K562 (cell line): ENCODE measurements around the gene TRPV5. TPM values are rescaled to one million over a fixed set of nuclear protein-coding genes. Genes with fewer than 3 reads are reported as not detected.

Source experiments
- ATAC-seq: fragments of 200-7000 bp; cut with Tn5 transposase; 3 replicates; pipeline ENCODE4 v1.9.1; 2020; ENCODE audit warnings: moderate library complexity
- BruUV-seq: library from RNA; stranded (reverse); fragments of 400-500 nt; replicated peaks from 2 replicates; lab custom pipeline; 2021; lab: Mats Ljungman, UMichigan
- CTCF ChIA-PET: fragments of 300-600 bp; formaldehyde crosslinking; extraction: SDS; loops from one replicate; lab custom pipeline; 2021; ENCODE audit warnings: low intra/inter-chr PET ratio; lab: Yijun Ruan, JAX
- POLR2A ChIA-PET: fragments of 300-600, 350-650 bp; sonication (Branson Sonifier 250); formaldehyde crosslinking; extraction: SDS; loops from one replicate; lab custom pipeline; 2021; ENCODE audit warnings: antibody characterized with exemption, inconsistent platforms; lab: Yijun Ruan, JAX
- DNase-seq, 4 experiments: peaks; one replicate each; pipeline versions ENCODE4 v3.0.0 to v3.0.0-alpha.2; 2011 to 2018; ENCODE audit warnings: low spot score in 3 of 4, mixed read lengths in 3 of 4; ENCODE audit errors: extremely low read depth in 1 of 4
- FAIRE-seq: peaks from 2 replicates; lab custom pipeline; 2011; peaks lifted over from hg19 to GRCh38; lab: Jason Lieb, UNC
- H2AFZ ChIP-seq: 2 replicates; pipeline ENCODE4 v1.6.0; 2011; ENCODE audit warnings: low read depth, low read length, control low read depth, inconsistent platforms
- H3K27ac ChIP-seq: fragments of 200-600 bp; 3 replicates; pipeline ENCODE4 v1.8.0; 2011; ENCODE audit warnings: low read depth, mild to moderate bottlenecking, control low read depth, inconsistent platforms, low read length, moderate library complexity, mixed read lengths; ENCODE audit errors: extremely low read depth
- H3K27me3 ChIP-seq, 2 experiments: fragments of 300-600 bp in 1 of 2; 2 replicates in 1 of 2; 3 replicates in 1 of 2; pipeline versions ENCODE4 v1.6.0 to v1.8.0; 2011; ENCODE audit warnings: inconsistent platforms in 2 of 2, low read length in 2 of 2, mild to moderate bottlenecking in 1 of 2, mixed read lengths in 1 of 2, moderate library complexity in 1 of 2; ENCODE audit not compliant: control insufficient read depth in 2 of 2, insufficient read depth in 2 of 2
- H3K36me3 ChIP-seq: fragments of 300-600 bp; 3 replicates; pipeline ENCODE4 v1.8.0; 2011; ENCODE audit warnings: mild to moderate bottlenecking, low read length, inconsistent platforms; ENCODE audit not compliant: control insufficient read depth, insufficient read depth
- H3K4me1 ChIP-seq, 2 experiments: fragments of 200-600 bp in 1 of 2; replicated peaks in 1 of 2; 2 replicates in 1 of 2; 3 replicates in 1 of 2; pipeline versions ENCODE4 v1.5.1 to v1.8.0; 2011; ENCODE audit warnings: inconsistent platforms in 2 of 2, low read length in 2 of 2, mild to moderate bottlenecking in 1 of 2, mixed read lengths in 1 of 2, moderate library complexity in 1 of 2; ENCODE audit not compliant: control insufficient read depth in 2 of 2, insufficient read depth in 2 of 2
- H3K4me2 ChIP-seq: 2 replicates; pipeline ENCODE4 v1.6.1; 2011; ENCODE audit warnings: low read length, control low read depth, inconsistent platforms, mixed read lengths; ENCODE audit not compliant: insufficient read depth
- H3K4me3 ChIP-seq: fragments of 200-600 bp; sonication (generic), shearing (Covaris generic); 2 replicates; pipeline ENCODE4 v1.5.1; 2016; ENCODE audit warnings: control low read depth, inconsistent platforms
- H3K79me2 ChIP-seq: fragments of 200-600 bp; 3 replicates; pipeline ENCODE4 v1.8.0; 2011; ENCODE audit warnings: low read length, inconsistent platforms; ENCODE audit not compliant: control insufficient read depth, insufficient read depth
- H3K9ac ChIP-seq, 2 experiments: 2 replicates each; pipeline versions ENCODE4 v1.6.0 to v1.6.1; 2011; ENCODE audit warnings: low read depth in 2 of 2, low read length in 2 of 2, control low read depth in 1 of 2, inconsistent platforms in 1 of 2, mild to moderate bottlenecking in 1 of 2, mixed read lengths in 1 of 2; ENCODE audit not compliant: insufficient read depth in 1 of 2
- H3K9me1 ChIP-seq: one replicate; pipeline ENCODE4 v1.6.0; 2011; ENCODE audit warnings: inconsistent platforms, mild to moderate bottlenecking, low read length, moderate library complexity; ENCODE audit not compliant: control insufficient read depth, insufficient read depth
- H3K9me3 ChIP-seq: replicated peaks from 2 replicates; pipeline ENCODE4 v1.5.1; 2011; ENCODE audit warnings: low read depth, low read length, inconsistent platforms; ENCODE audit not compliant: control insufficient read depth, insufficient read depth
- H4K20me1 ChIP-seq: replicated peaks from 2 replicates; pipeline ENCODE4 v1.6.1; 2011; ENCODE audit warnings: low read length, inconsistent platforms, mixed read lengths; ENCODE audit not compliant: control insufficient read depth, insufficient read depth
- ARNT ChIP-seq, 2 experiments: fragments of 450-650 bp; IDR thresholded peaks; 2 replicates each; pipeline ENCODE4 v1.6.1; 2016; ENCODE audit warnings: mild to moderate bottlenecking in 1 of 2
- ATF1 ChIP-seq, 2 experiments: fragments of 450-650 bp in 1 of 2; IDR thresholded peaks; 2 replicates each; pipeline ENCODE4 v1.6.1; 2016; ENCODE audit warnings: missing compliant biosample characterization in 1 of 2, missing genetic modification characterization in 1 of 2
- CREB5 ChIP-seq: fragments of 250-450 bp; sonication (Bioruptor Pico); IDR thresholded peaks from 2 replicates; pipeline ENCODE4 v1.5.0; 2020; ENCODE audit warnings: mild to moderate bottlenecking
- E2F1 ChIP-seq: sonication (generic); formaldehyde crosslinking; IDR thresholded peaks from 2 replicates; pipeline ENCODE4 v1.8.1; 2023; ENCODE audit warnings: mild to moderate bottlenecking, missing genetic modification reagents, moderate library complexity
- KLF16 ChIP-seq: IDR thresholded peaks from 2 replicates; pipeline ENCODE4 v1.6.1; 2016; ENCODE audit warnings: antibody characterized with exemption
- MLX ChIP-seq, 2 experiments: fragments of 450-650 bp in 1 of 2; sonication (generic) in 1 of 2; formaldehyde crosslinking; conservative IDR thresholded peaks; 2 replicates each; pipeline versions ENCODE4 v1.4.0 to v1.8.1; 2020 to 2022; ENCODE audit warnings: mild to moderate bottlenecking in 1 of 2, missing genetic modification reagents in 1 of 2
- MNT ChIP-seq, 2 experiments: fragments of 450-650 bp; conservative IDR thresholded peaks; 2 replicates each; pipeline ENCODE4 v1.6.1; 2017; ENCODE audit warnings: mild to moderate bottlenecking in 2 of 2, moderate library complexity in 2 of 2
- NELFE ChIP-seq: IDR thresholded peaks from 2 replicates; pipeline ENCODE4 v1.6.1; 2011; ENCODE audit warnings: mild to moderate bottlenecking; ENCODE audit not compliant: insufficient read depth, insufficient read length
- NEUROD1 ChIP-seq: fragments of 150-350 bp; IDR thresholded peaks from 2 replicates; pipeline ENCODE4 v1.6.1; 2014; ENCODE audit warnings: borderline replicate concordance, low read length, low read depth; ENCODE audit not compliant: partially characterized antibody
- RB1 ChIP-seq: fragments of 450-650 bp; IDR thresholded peaks from 2 replicates; pipeline ENCODE4 v1.6.1; 2017; ENCODE audit warnings: low read depth, mild to moderate bottlenecking
- RBFOX2 ChIP-seq: fragments of 200-400 bp; formaldehyde crosslinking; IDR thresholded peaks from 2 replicates; pipeline ENCODE4 v1.6.1; 2017; ENCODE audit warnings: low read depth, mild to moderate bottlenecking, low read length, moderate library complexity
- SAFB2 ChIP-seq: fragments of 200-400 bp; formaldehyde crosslinking; IDR thresholded peaks from 2 replicates; pipeline ENCODE4 v1.6.1; 2018; ENCODE audit warnings: borderline replicate concordance, low read length, low read depth, moderate library complexity; ENCODE audit not compliant: severe bottlenecking
- SMARCC2 ChIP-seq: fragments of 450-650 bp; IDR thresholded peaks from 2 replicates; pipeline ENCODE4 v1.6.1; 2017; ENCODE audit warnings: antibody characterized with exemption, moderate library complexity, mild to moderate bottlenecking, low read depth
- ZNF143 ChIP-seq: sonication (generic); formaldehyde crosslinking; IDR thresholded peaks from 2 replicates; pipeline ENCODE4 v1.9.0; 2022; ENCODE audit warnings: mild to moderate bottlenecking, missing genetic modification reagents
- ZNF232 ChIP-seq: sonication (generic); formaldehyde crosslinking; IDR thresholded peaks from 2 replicates; pipeline ENCODE4 v1.8.0; 2022; ENCODE audit warnings: mild to moderate bottlenecking, missing genetic modification reagents
- ZNF584 ChIP-seq: fragments of 200-800 bp; sonication (Bioruptor generic); IDR thresholded peaks from 2 replicates; pipeline ENCODE4 v1.6.1; 2016; ENCODE audit warnings: low read depth, mild to moderate bottlenecking, missing genetic modification characterization, missing compliant biosample characterization
- ZNF668 ChIP-seq: fragments of 250-450 bp; sonication (Bioruptor Pico); IDR thresholded peaks from 2 replicates; pipeline ENCODE4 v1.8.0; 2022; ENCODE audit warnings: mild to moderate bottlenecking, inconsistent platforms
- WGBS: fragments of 100-300 bp; shearing (Covaris generic); methylation state at CpG from one replicate; pipeline ENCODE4 v1.1.6; 2016; ENCODE audit warnings: low coverage, mixed read lengths; ENCODE audit not compliant: insufficient coverage; ENCODE audit errors: missing lambda C conversion rate; 5-methylcytosine and 5-hydroxymethylcytosine counted together
- in situ Hi-C: fragments of 300-500 bp; cut with MboI; formaldehyde crosslinking; loops from 4 replicates; pipeline ENCODE4 v1.15.0; 2018; ENCODE audit warnings: inconsistent platforms, mixed read lengths
- intact Hi-C: fragments of 100-400 bp; cut with micrococcal nuclease; formaldehyde crosslinking; loops from 2 replicates; pipeline ENCODE4 v1.14.2; 2022
- polyA plus RNA-seq, 8 experiments: library from polyadenylated mRNA; depleted of rRNA in 4 of 8; stranded (reverse) in 5 of 8; unstranded in 3 of 8; fragments of >200 nt; fragmentation: Nextera tagmentation in 2 of 8; fragmentation: Illumina TruSeq in 1 of 8; extraction: Ambion mirVana in 2 of 8; extraction: Trizol in 1 of 8; gene quantifications; 2 replicates each; pipeline versions ENCODE4 v1.2.1 to v1.2.3, GENCODE V29; 2011 to 2014; ENCODE audit warnings: inconsistent platforms in 1 of 8, missing spikeins in 1 of 8
- total RNA-seq, 7 experiments: library from RNA; depleted of rRNA in 6 of 7; stranded (reverse); fragments of >200 nt in 6 of 7; fragmentation: Illumina TruSeq in 2 of 7; extraction: Trizol in 2 of 7; gene quantifications; 2 replicates each; pipeline versions ENCODE4 v1.2.1 to v1.2.3, GENCODE V29; 2011 to 2021; ENCODE audit warnings: low replicate concordance in 1 of 7

The TRPV5 gene
- total and polyA plus RNA-seq, 9 of the 15 experiments (the other 6 are each of a cell fraction or from before 2014, with no cell fraction given): not detected

GRCh38 chr7:142880876-142881505 is 52.6 kb downstream of the TRPV5 start:
- Histone ChIP-seq H3K4me2 (no peak overlapping the region), H3K27me3 (peaks cover 54 to 89% of the 10 kb centered on the region in 2 experiments), H3K4me3 (no peak overlapping the region), H3K9me3 (no peaks in the 10 kb centered on the region), H3K79me2 (no peaks in the 10 kb centered on the region), H3K27ac (no peak overlapping the region), H3K36me3 (no peaks in the 10 kb centered on the region), H2AFZ (no peak overlapping the region), H3K9me1 (no peaks in the 10 kb centered on the region), H4K20me1 (no peaks in the 10 kb centered on the region), H3K4me1 (peaks cover 0 to 4% of the 10 kb centered on the region in 2 experiments; a peak in 1 of 5 replicates), H3K9ac (no peak overlapping the region)
- intact Hi-C loops (loop anchor here (1.0 to 10.0 kb wide), 3 partner anchors 80 to 334 kb away; no protein-coding TSS in a partner anchor), in situ Hi-C loops (no loop called here)
- DNase-seq (peak; percentile 76 to 87 (median 84)), FAIRE-seq (peak; percentile 90), ATAC-seq (peak; percentile 82)
- no TSS peak for BruUV-seq
- ChIA-PET POLR2A (interaction anchor here (0.6 to 0.7 kb wide), 2 partner anchors 89 to 119 kb away, joined by 4 read pairs; no protein-coding TSS in a partner anchor), CTCF (interaction anchor here (0.6 to 4.0 kb wide), 8 partner anchors 15 to 334 kb away, joined by 3 to 65 read pairs (median 3); partner anchors contain the start of gene KEL)
- 3% methylated on average over 8 of the region's 8 CpGs for WGBS
- TF ChIP-seq E2F1 (CRISPR knock-in tag): 0 out of 2 replicates have a peak, but pooled peaks have one; percentile 22
- TF ChIP-seq ZNF232: no peak
- TF ChIP-seq MNT (conservative IDR thresholded peaks at IDR 0.05): no peak
- no peak for TF ChIP-seq SMARCC2
- TF ChIP-seq CREB5: no peak
- TF ChIP-seq MLX (CRISPR knock-in tag; conservative IDR thresholded peaks at IDR 0.05): no peak
- TF ChIP-seq NEUROD1: peak; percentile 18
- no peak for TF ChIP-seq ATF1 (CRISPR knock-in tag; IDR thresholded peaks at IDR 0.05)
- TF ChIP-seq ATF1 (tag; IDR thresholded peaks at IDR 0.05): no peak
- no peak for TF ChIP-seq RBFOX2
- no peak for TF ChIP-seq ZNF668 (CRISPR knock-in tag)
- peak; percentile 50; the same call in 1 of the 2 replicates for TF ChIP-seq KLF16
- TF ChIP-seq ZNF143 (CRISPR knock-in tag): no peak
- no peak for TF ChIP-seq SAFB2
- TF ChIP-seq NELFE: no peak
- no peak for TF ChIP-seq ZNF584 (CRISPR knock-in tag)
- 0 out of 4 replicates have a peak, but pooled peaks of 1 of the 2 experiments have one; percentile 20 for TF ChIP-seq ARNT (IDR thresholded peaks at IDR 0.05)
- TF ChIP-seq RB1: peak; percentile 41; the same call in 1 of the 2 replicates
